Measurements from ENCODE around the gene SPOCK2.

SPOCK2 gene

GRCh38 chr10:72087392-72087968 is 871 bp downstream of the SPOCK2 start:
- H3K9me3 ChIP-seq (ENCODE audit: low read depth, low read length): no peaks in the 10 kb centered on the region
- no peaks in the 10 kb centered on the region for H3K36me3 ChIP-seq (ENCODE audit: insufficient read depth, low read length)
- no peak for TF ChIP-seq POLR2AphosphoS5 (IDR thresholded peaks at IDR 0.05; ENCODE audit: borderline replicate concordance, low read depth, low read length)
- TF ChIP-seq EZH2 (IDR thresholded peaks at IDR 0.05): no peak
- no peak for TF ChIP-seq FOXP2 (optimal IDR thresholded peaks at IDR 0.05; ENCODE audit: control extremely low read depth, extremely low read length, insufficient read depth)
- H3K27ac ChIP-seq: no peak overlapping the region
- no peak overlapping the region for H3K4me3 ChIP-seq
- H3K9ac ChIP-seq (ENCODE audit: insufficient read length): no peak overlapping the region
- no peak for DNase-seq (ENCODE audit: low read depth, low spot score)

- Histone ChIP-seq H3K9ac (ENCODE audit: insufficient read length) (no peak overlapping the region), H3K27ac (no peak overlapping the region), H3K36me3 (ENCODE audit: insufficient read depth, low read length) (no peaks in the 10 kb centered on the region), H3K9me3 (ENCODE audit: low read depth, low read length) (no peaks in the 10 kb centered on the region), H3K4me3 (no peak overlapping the region)
- DNase-seq (ENCODE audit: low read depth, low spot score): no peak
- TF ChIP-seq FOXP2 (optimal IDR thresholded peaks at IDR 0.05; ENCODE audit: control extremely low read depth, extremely low read length, insufficient read depth) (no peak), POLR2AphosphoS5 (IDR thresholded peaks at IDR 0.05; ENCODE audit: borderline replicate concordance, low read depth, low read length) (no peak), EZH2 (IDR thresholded peaks at IDR 0.05) (no peak)
These were observed 1.6 kb downstream of the SPOCK2 start for GRCh38 chr10:72086466-72087391.

GRCh38 chr10:72085864-72086465 is 2.4 kb downstream of the SPOCK2 start:
- no peak for DNase-seq (ENCODE audit: low read depth, low spot score)
- H3K9me3 ChIP-seq (ENCODE audit: low read depth, low read length): no peaks in the 10 kb centered on the region
- no peak overlapping the region for H3K9ac ChIP-seq (ENCODE audit: insufficient read length)
- no peak overlapping the region for H3K4me3 ChIP-seq
- no peak for TF ChIP-seq POLR2AphosphoS5 (IDR thresholded peaks at IDR 0.05; ENCODE audit: borderline replicate concordance, low read depth, low read length)
- TF ChIP-seq EZH2 (IDR thresholded peaks at IDR 0.05): no peak
- TF ChIP-seq FOXP2 (optimal IDR thresholded peaks at IDR 0.05; ENCODE audit: control extremely low read depth, extremely low read length, insufficient read depth): no peak
- H3K36me3 ChIP-seq (ENCODE audit: insufficient read depth, low read length): no peaks in the 10 kb centered on the region
- H3K27ac ChIP-seq: no peak overlapping the region

- H3K36me3 ChIP-seq (ENCODE audit: insufficient read depth, low read length): no peaks in the 10 kb centered on the region
These were observed 3.2 kb downstream of the SPOCK2 start for GRCh38 chr10:72085166-72085565.

GRCh38 chr10:72083790-72084459 is 4.4 kb downstream of the SPOCK2 start:
- no peaks in the 10 kb centered on the region for H3K9me3 ChIP-seq (ENCODE audit: low read depth, low read length)
- no peak overlapping the region for H3K4me3 ChIP-seq
- no peaks in the 10 kb centered on the region for H3K36me3 ChIP-seq (ENCODE audit: insufficient read depth, low read length)
- no peak for TF ChIP-seq POLR2AphosphoS5 (IDR thresholded peaks at IDR 0.05; ENCODE audit: borderline replicate concordance, low read depth, low read length)
- no peak for TF ChIP-seq FOXP2 (optimal IDR thresholded peaks at IDR 0.05; ENCODE audit: control extremely low read depth, extremely low read length, insufficient read depth)
- TF ChIP-seq EZH2 (IDR thresholded peaks at IDR 0.05): no peak
- no peak for DNase-seq (ENCODE audit: low read depth, low spot score)
- no peak overlapping the region for H3K27ac ChIP-seq
- H3K9ac ChIP-seq (ENCODE audit: insufficient read length): no peak overlapping the region

More at GRCh38 chr10:72085166-72085565, 3.2 kb downstream of the SPOCK2 start:
- no peak overlapping the region for H3K27ac ChIP-seq
- H3K9ac ChIP-seq (ENCODE audit: insufficient read length): no peak overlapping the region
- no peak for DNase-seq (ENCODE audit: low read depth, low spot score)
- H3K4me3 ChIP-seq: no peak overlapping the region
- H3K9me3 ChIP-seq (ENCODE audit: low read depth, low read length): no peaks in the 10 kb centered on the region
- TF ChIP-seq EZH2 (IDR thresholded peaks at IDR 0.05) (no peak), FOXP2 (optimal IDR thresholded peaks at IDR 0.05; ENCODE audit: control extremely low read depth, extremely low read length, insufficient read depth) (no peak), POLR2AphosphoS5 (IDR thresholded peaks at IDR 0.05; ENCODE audit: borderline replicate concordance, low read depth, low read length) (no peak)

- Histone ChIP-seq H3K4me3 (no peak overlapping the region), H3K27ac (no peak overlapping the region), H3K9ac (ENCODE audit: insufficient read length) (no peak overlapping the region), H3K36me3 (ENCODE audit: insufficient read depth, low read length) (no peaks in the 10 kb centered on the region), H3K9me3 (ENCODE audit: low read depth, low read length) (no peaks in the 10 kb centered on the region)
- TF ChIP-seq POLR2AphosphoS5 (IDR thresholded peaks at IDR 0.05; ENCODE audit: borderline replicate concordance, low read depth, low read length) (no peak), FOXP2 (optimal IDR thresholded peaks at IDR 0.05; ENCODE audit: control extremely low read depth, extremely low read length, insufficient read depth) (no peak), EZH2 (IDR thresholded peaks at IDR 0.05) (no peak)
- no peak for DNase-seq (ENCODE audit: low read depth, low spot score)
These were observed 5.2 kb downstream of the SPOCK2 start for GRCh38 chr10:72082856-72083789.

GRCh38 chr10:72081772-72082590 is 6.4 kb downstream of the SPOCK2 start:
- Histone ChIP-seq H3K9ac (ENCODE audit: insufficient read length) (no peak overlapping the region), H3K36me3 (ENCODE audit: insufficient read depth, low read length) (no peaks in the 10 kb centered on the region), H3K9me3 (ENCODE audit: low read depth, low read length) (no peaks in the 10 kb centered on the region), H3K4me3 (no peak overlapping the region), H3K27ac (no peak overlapping the region)
- no peak for DNase-seq (ENCODE audit: low read depth, low spot score)
- TF ChIP-seq POLR2AphosphoS5 (IDR thresholded peaks at IDR 0.05; ENCODE audit: borderline replicate concordance, low read depth, low read length): no peak
- no peak for TF ChIP-seq FOXP2 (optimal IDR thresholded peaks at IDR 0.05; ENCODE audit: control extremely low read depth, extremely low read length, insufficient read depth)
- no peak for TF ChIP-seq EZH2 (IDR thresholded peaks at IDR 0.05)

All from SK-N-MC (cell line).